HG02840 (cell line): ENCODE results near the gene PNMA1.
A peak's percentile ranks its signal among the peaks of the same experiment; 100 is the strongest.

Experiments
- ATAC-seq: cut with Tn5 transposase; IDR thresholded peaks from one replicate; pipeline ENCODE4 v1.9.1; 2021; ENCODE audit warnings: mild to moderate bottlenecking, moderate library complexity, moderate number of reproducible peaks; ENCODE audit not compliant: unreplicated experiment, low FRiP score

Gene PNMA1

GRCh38 chr14:73751157-73751691 lies 37.0 kb upstream of the PNMA1 start:
- no peak for ATAC-seq

GRCh38 chr14:73750531-73750901 lies 36.3 kb upstream of the PNMA1 start:
- ATAC-seq = no peak

GRCh38 chr14:73749706-73750530 lies 35.7 kb upstream of the PNMA1 start:
- ATAC-seq = no peak

DNA sequence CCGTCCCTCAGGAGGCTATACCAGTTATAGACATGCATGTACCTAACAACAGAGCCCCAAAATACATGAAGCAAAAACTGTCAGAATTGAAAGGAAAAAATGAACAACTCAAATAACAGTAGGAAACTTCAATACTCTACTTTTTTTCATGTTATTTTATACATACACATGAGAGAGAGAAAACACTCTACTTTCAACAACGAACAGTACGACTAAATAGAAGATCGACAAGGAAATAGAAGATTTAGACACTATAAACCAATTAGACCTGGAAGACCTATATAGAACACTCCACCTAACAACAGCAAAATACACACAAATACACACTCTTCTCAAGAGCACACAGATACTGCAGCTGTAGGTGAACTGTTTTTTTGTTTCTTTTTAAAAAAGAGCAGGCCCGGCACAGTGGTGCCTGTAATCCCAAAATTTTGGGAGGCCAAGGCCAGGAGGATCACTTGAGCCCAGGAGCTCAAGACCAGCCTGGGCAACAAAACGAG lies 34.7 kb upstream of the PNMA1 start:
- no peak for ATAC-seq

DNA sequence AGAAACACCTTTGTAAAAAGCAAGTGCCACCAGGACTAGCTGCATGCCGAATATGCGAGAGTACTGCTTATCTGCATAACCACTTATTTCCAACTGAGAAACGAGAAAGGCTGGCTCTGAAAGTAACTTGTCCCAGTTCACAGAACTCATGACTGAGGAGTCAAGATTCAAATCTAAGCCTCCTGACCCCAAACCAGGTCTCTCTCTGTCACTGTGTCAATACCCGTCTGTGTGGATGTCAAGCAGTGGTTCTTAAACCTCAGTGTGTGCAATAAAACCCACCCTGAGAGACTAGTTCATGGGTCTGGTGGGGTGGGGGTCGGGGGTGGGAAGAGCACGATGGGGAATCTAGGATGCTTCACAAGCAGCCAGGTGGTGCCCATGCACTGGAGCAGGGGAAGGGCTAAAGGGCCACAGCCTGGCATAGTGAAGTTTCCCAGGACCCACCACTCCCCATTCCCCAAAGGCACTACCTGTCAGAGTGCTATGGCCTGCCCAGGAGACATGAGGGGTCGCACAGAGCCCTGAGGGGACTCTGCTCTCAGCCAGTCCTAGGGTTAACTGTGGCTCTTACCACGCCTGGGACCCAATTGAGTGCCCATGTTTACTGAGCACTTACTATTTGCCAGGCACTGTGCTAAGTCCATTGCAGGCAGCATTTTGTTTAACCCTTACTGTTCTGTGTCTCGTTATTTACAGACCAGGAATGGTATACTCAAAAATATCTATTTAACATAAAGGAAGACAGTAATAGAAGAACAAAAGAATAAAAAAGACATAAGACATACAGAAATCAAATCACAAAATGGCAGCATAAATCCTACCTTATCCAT lies 33.4 kb upstream of the PNMA1 start:
- ATAC-seq = no peak

DNA sequence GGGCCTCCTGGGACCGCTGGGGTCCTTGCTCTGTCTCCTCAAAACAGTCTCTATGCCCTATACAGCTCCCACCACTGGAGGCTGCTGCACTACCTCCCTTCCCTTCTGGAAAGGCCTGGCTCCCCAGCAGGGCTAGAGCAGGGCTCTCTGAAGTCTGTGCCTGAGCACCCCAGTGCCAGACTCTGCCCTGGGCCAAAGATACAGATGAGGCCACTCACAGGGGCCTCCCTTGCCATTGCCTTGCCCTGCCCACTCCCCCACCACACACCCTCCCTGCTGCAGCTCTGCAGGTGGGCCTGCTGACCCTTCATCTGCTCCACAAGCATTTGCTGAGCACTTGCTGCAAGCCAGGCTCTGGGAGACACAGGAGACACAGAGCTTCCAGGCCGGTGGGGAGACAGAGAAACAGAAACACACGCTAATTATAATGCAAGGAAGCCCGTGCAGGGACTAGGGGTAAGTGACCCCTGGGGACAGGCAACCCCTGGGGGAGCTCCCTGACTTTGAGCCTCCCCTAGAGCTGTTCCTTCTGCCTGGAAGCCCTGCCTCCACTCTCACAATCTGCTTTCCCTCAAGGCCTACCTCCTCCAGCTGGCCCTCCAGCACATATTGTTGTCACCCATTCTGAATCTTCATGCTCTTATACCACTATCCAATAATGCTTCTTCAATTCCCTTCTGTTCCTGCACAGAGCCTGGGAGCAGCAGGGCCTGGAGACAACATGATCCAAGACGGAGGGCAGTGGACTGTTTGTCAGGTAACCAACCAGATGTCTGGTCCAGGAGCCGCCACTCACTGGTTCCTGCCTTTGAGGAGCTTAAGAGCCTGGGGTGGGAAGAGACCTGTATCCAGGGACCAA lies 32.6 kb upstream of the PNMA1 start:
- ATAC-seq = no peak

GRCh38 chr14:73745571-73746519 lies 31.7 kb upstream of the PNMA1 start:
- ATAC-seq = no peak

- no peak for ATAC-seq
These were observed 30.8 kb upstream of the PNMA1 start for GRCh38 chr14:73744874-73745529.

DNA sequence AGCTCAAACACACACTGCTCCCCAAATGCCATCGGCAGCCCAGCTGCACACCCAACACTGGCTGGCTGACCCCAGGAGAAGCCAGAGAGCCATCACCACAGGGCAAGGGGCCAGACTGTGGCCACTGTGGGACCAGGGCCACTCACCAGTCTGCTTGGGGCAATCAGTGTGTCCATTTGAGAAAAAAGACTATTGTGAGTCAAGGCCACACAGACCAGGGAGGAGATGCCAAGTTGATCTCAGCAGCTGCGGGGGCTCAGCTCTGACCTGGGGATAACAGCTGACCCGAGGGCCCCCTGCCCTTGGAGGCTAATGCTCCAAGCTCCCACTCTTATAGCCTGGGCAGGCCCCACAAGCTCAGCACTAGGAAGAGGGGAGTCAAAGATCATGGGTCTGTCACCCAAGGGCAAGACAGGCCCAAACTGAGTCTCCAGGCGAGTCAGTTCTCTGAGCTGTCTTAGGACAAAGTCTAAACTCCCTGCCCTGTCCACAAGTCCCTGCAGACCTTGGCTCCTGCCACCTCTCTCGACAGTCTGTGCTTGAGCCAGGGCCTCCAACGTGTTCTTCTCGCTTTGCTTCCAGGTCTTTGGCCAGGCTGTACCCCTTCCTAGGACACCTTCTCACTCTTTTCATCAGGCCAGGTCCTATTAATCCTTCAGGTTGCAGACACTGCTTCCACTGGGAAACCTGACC lies 30.1 kb upstream of the PNMA1 start:
- ATAC-seq = no peak

DNA sequence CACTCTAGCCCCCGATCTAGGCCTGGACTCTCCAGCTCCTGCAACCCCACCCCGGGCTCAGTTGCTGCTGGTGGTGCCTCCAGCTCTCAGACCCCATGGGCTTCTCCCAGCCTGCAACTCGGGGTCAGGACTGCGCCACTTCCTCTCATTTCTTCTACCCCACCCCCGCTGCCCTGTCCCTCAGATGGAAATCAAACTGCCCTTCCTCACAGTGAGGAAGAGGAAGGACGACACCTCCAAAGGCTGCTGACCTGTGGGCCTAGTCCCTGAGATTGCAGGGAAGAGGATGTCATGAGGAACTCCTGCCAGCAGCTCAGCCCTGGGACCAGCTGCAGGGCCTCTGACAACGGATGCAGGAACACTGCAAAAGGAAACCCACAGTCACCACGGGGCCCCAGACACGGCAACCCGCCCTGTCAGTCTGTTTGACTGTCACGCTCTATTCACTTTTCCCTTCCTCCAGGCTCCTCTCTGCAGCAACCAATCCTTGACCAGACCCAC lies 29.3 kb upstream of the PNMA1 start:
- peak; percentile 44 for ATAC-seq

- ATAC-seq = no peak
These were observed 28.5 kb upstream of the PNMA1 start for GRCh38 chr14:73742520-73743238.

DNA sequence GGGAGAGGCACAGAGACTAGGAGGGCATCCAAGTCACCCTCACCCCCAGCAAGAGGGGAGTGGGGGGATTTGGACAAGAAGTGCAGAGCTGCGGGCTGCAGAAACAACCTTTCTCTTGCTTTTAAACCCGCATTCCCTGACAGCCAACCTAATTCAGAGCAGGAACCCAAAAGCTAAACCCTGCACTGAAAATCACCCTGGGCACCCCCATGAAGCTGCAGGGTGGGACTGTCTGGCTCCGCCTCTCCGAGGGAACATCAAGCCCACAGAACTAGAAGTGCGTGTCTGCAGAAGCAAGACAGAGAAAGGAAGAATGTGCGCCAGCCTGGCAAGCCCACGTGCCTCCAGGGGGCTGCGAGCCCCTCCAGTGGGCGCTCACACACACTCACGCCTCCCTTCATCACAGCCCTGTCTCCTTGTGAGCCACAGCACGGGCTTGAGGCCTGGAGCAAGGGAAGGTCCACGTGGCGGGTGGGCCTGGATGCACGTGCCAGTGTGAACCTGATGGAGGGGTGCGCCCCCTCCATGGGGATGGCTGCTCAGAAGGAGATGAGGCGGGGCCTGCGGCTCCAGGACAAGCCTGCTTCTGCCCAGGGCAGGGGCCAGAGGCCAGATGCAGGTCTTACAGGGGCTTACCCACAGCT lies 27.8 kb upstream of the PNMA1 start:
- no peak for ATAC-seq

DNA sequence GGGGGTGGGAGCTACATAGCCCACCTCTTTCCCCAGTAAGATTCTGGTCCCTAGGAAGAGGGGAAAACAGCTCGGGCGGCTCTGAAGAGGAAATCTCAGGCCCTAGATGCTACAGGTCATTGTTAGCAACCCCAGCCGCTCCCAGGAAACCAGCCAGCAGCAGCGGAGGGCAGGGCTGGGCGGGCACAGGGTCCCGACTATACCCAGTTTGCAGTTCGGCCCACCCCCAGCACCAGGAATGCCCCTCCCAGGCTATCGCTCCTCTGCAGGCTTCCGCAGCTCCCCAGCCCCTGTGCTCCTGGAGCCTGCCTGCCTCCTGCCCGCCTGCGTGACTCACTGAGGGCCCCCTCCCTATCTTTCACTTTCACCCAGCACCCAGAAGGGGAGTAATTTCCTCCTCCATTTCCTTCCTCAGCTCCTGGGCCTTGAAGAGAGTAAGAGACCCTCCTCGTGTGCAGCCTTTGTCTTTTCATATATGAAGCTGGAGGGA lies 27.2 kb upstream of the PNMA1 start:
- ATAC-seq = no peak

DNA sequence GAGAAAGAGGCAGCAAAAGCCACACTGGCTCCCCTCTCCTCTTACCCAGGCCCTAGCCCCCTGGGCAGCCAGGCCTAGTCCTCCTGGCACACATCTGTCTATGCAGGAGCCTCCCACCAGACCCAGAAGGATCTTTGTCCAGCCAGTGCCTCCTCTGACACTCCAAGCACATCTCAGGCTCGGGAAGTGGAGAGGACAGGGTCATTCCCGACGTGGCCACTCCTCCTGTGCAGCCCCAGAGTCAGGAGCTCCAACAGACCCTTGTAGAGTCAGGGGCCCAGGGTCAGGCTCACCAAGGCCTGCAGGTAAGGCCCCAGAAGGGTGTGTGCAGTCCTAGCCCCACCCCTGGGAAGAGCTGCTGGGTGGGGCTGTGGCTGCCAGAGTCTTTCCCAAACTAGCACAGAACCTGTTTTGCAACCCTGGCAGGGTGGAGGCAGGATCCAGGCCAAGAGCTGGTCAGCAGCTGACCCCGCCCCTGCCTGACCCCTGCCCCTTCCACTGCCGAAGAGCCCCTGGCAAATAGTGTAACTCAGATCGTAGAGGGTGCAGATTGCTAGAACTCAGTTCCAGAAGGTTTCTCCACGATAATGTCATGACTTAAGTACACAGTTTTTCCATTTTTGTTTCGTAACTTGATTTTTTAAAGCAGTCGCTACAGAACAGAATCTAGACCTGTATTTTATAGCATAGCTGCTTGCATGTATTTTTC lies 26.6 kb upstream of the PNMA1 start:
- no peak for ATAC-seq

GRCh38 chr14:73739899-73740617 lies 25.9 kb upstream of the PNMA1 start:
- ATAC-seq = no peak
